Endothelial cell of umbilical vein (primary cell): Measurements from ENCODE around the gene CLIC2. TPM values are rescaled to one million over a fixed set of nuclear protein-coding genes. Genes with fewer than 3 reads are reported as not detected.
"Not testable (repeated sequence)": the region's sequence is repeated elsewhere in the genome, so short reads cannot be mapped to it uniquely, and the experiment has no call there.

Source experiments
- Bru-seq: library from RNA; stranded (reverse); fragments of 400-500 nt; gene quantifications from one replicate; lab custom pipeline; 2021; lab: Mats Ljungman, UMichigan
- BruChase-seq, 2 experiments: library from RNA; stranded (reverse); fragments of 400-500 nt; gene quantifications; one replicate each; lab custom pipeline; 2021; lab: Mats Ljungman, UMichigan
- BruUV-seq: library from RNA; stranded (reverse); fragments of 400-500 nt; replicated peaks from 2 replicates; lab custom pipeline; 2021; lab: Mats Ljungman, UMichigan
- CTCF ChIA-PET: fragments of 300-600, 350-600 bp; sonication (Branson Sonifier 250); formaldehyde crosslinking; loops from one replicate; lab custom pipeline; 2021; ENCODE audit warnings: antibody characterized with exemption, inconsistent platforms; lab: Charles Lee
- POLR2A ChIA-PET: fragments of 300-600, 350-600 bp; sonication (Branson Sonifier 250); formaldehyde crosslinking; loops from one replicate; lab custom pipeline; 2021; ENCODE audit warnings: antibody characterized with exemption, inconsistent platforms; lab: Charles Lee
- DNase-seq: peaks from one replicate; pipeline ENCODE4 v3.0.0-alpha.2; 2011; ENCODE audit warnings: low read depth, low spot score
- FAIRE-seq: peaks from 2 replicates; lab custom pipeline; 2011; peaks lifted over from hg19 to GRCh38; lab: Jason Lieb, UNC
- H2AFZ ChIP-seq: 2 replicates; pipeline ENCODE4 v1.6.0; 2012; ENCODE audit warnings: low read depth, low read length, control low read depth, inconsistent platforms
- H3K27ac ChIP-seq: 2 replicates; pipeline ENCODE4 v1.5.1; 2011; ENCODE audit warnings: low read depth, mild to moderate bottlenecking, control low read depth, low read length, moderate library complexity; ENCODE audit not compliant: insufficient read depth
- H3K27me3 ChIP-seq, 2 experiments: 2 replicates each; pipeline versions ENCODE4 v1.6.0 to v1.6.1; 2011; ENCODE audit warnings: low read length in 2 of 2, mixed read lengths in 1 of 2; ENCODE audit not compliant: control insufficient read depth in 2 of 2, insufficient read depth in 2 of 2
- H3K36me3 ChIP-seq, 2 experiments: 2 replicates in 1 of 2; 3 replicates in 1 of 2; pipeline ENCODE4 v1.5.1; 2011; ENCODE audit warnings: low read length in 2 of 2, mild to moderate bottlenecking in 1 of 2, moderate library complexity in 1 of 2; ENCODE audit not compliant: control insufficient read depth in 2 of 2, insufficient read depth in 2 of 2; ENCODE audit errors: extremely low read depth in 1 of 2
- H3K4me1 ChIP-seq: 3 replicates; pipeline ENCODE4 v1.5.1; 2011; ENCODE audit warnings: mild to moderate bottlenecking, low read length; ENCODE audit not compliant: control insufficient read depth, insufficient read depth; ENCODE audit errors: extremely low read depth
- H3K4me2 ChIP-seq: 2 replicates; pipeline ENCODE4 v1.6.1; 2011; ENCODE audit warnings: low read length, control low read depth, mixed read lengths; ENCODE audit not compliant: insufficient read depth
- H3K4me3 ChIP-seq, 3 experiments: fragments of 200-600 bp in 1 of 3; sonication (generic), shearing (Covaris generic) in 1 of 3; replicated peaks in 1 of 3; 2 replicates each; pipeline ENCODE4 v1.5.1; 2011 to 2016; ENCODE audit warnings: control low read depth in 3 of 3, low read length in 3 of 3, mild to moderate bottlenecking in 2 of 3, inconsistent platforms in 1 of 3, low read depth in 1 of 3, moderate library complexity in 1 of 3; ENCODE audit not compliant: insufficient read depth in 1 of 3
- H3K79me2 ChIP-seq: 2 replicates; pipeline ENCODE4 v1.6.0; 2012; ENCODE audit warnings: low read length, inconsistent platforms; ENCODE audit not compliant: control insufficient read depth, insufficient read depth
- H3K9ac ChIP-seq: replicated peaks from 2 replicates; pipeline ENCODE3; 2011; ENCODE audit warnings: low read length, control low read depth; ENCODE audit not compliant: insufficient read depth; ENCODE audit errors: extremely low read depth
- H3K9me1 ChIP-seq: replicated peaks from 3 replicates; pipeline ENCODE4 v1.6.0; 2011; ENCODE audit warnings: mild to moderate bottlenecking, low read length; ENCODE audit not compliant: control insufficient read depth, insufficient read depth; ENCODE audit errors: extremely low read depth
- H3K9me3 ChIP-seq: replicated peaks from 2 replicates; pipeline ENCODE4 v1.5.1; 2012; ENCODE audit warnings: low read length, inconsistent platforms; ENCODE audit not compliant: control insufficient read depth, insufficient read depth
- H4K20me1 ChIP-seq: replicated peaks from 2 replicates; pipeline ENCODE3; 2011; ENCODE audit warnings: mild to moderate bottlenecking, low read length; ENCODE audit not compliant: control insufficient read depth, insufficient read depth; ENCODE audit errors: extremely low read depth
- CTCF ChIP-seq, 2 donors: IDR thresholded peaks; 1 replicate in 1 of 2; 2 replicates in 1 of 2; pipeline ENCODE4 v1.5.1; 2011; ENCODE audit warnings: low read length in 2 of 2, mild to moderate bottlenecking in 2 of 2, moderate library complexity in 2 of 2, control low read depth in 1 of 2, inconsistent platforms in 1 of 2, low read depth in 1 of 2; ENCODE audit not compliant: insufficient read depth in 1 of 2; ENCODE audit errors: extremely low read depth in 1 of 2
- EZH2 ChIP-seq: IDR thresholded peaks from 2 replicates; pipeline ENCODE4 v1.6.1; 2012; ENCODE audit warnings: borderline replicate concordance, low read depth, mild to moderate bottlenecking, moderate library complexity, low read length, inconsistent platforms; ENCODE audit not compliant: severe bottlenecking
- FOS ChIP-seq: IDR thresholded peaks from 2 replicates; pipeline ENCODE4 v1.6.1; 2011; ENCODE audit warnings: mild to moderate bottlenecking, low read length, moderate library complexity, borderline replicate concordance; ENCODE audit not compliant: insufficient read depth
- GATA2 ChIP-seq: IDR thresholded peaks from 2 replicates; pipeline ENCODE4 v1.7.0; 2011; ENCODE audit warnings: low read depth, mild to moderate bottlenecking, moderate library complexity, mixed read lengths, low read length; ENCODE audit not compliant: insufficient read length, insufficient read depth
- JUN ChIP-seq: IDR thresholded peaks from 2 replicates; pipeline ENCODE4 v1.6.1; 2011; ENCODE audit warnings: borderline replicate concordance, low read depth; ENCODE audit not compliant: insufficient read length, insufficient read depth
- MAX ChIP-seq: IDR thresholded peaks from 2 replicates; pipeline ENCODE4 v1.6.1; 2011; ENCODE audit not compliant: insufficient read depth, insufficient read length
- MYC ChIP-seq: IDR thresholded peaks from one replicate; pipeline ENCODE4 v1.6.1; 2011; ENCODE audit warnings: mild to moderate bottlenecking, low read depth, low read length
- POLR2A ChIP-seq: IDR thresholded peaks from 2 replicates; pipeline ENCODE4 v1.6.1; 2012; ENCODE audit warnings: low read depth, mild to moderate bottlenecking, control low read depth, low read length
- POLR2AphosphoS5 ChIP-seq: IDR thresholded peaks from 2 replicates; pipeline ENCODE4 v1.6.1; 2012; ENCODE audit warnings: low read depth, mild to moderate bottlenecking, control low read depth, low read length, moderate library complexity; ENCODE audit not compliant: insufficient read depth
- dilution Hi-C: fragments of 300-500 bp; cut with MboI; formaldehyde crosslinking; loops from one replicate; pipeline ENCODE4 v1.15.0; 2019; ENCODE audit warnings: low sequenced_read_pairs; ENCODE audit not compliant: extremely low pct_ligation_motif_present
- intact Hi-C: fragments of 100-400 bp; cut with micrococcal nuclease; formaldehyde crosslinking; loops from one replicate; pipeline ENCODE4 v1.10.0; 2022
- long read RNA-seq: library from polyadenylated mRNA; stranded (forward); transcript quantifications from one replicate; pipeline ENCODE4 v2.0.0, GENCODE V29; 2021
- polyA minus RNA-seq, 3 experiments: library from RNA; depleted of rRNA, polyadenylated mRNA; stranded (reverse); fragments of >200 nt; gene quantifications; 1 replicate in 1 of 3; 2 replicates in 2 of 3; pipeline ENCODE4 v1.2.3, GENCODE V29; 2011
- polyA plus RNA-seq, 4 experiments: library from polyadenylated mRNA; depleted of rRNA in 3 of 4; stranded (reverse) in 3 of 4; unstranded in 1 of 4; fragments of >200 nt; gene quantifications; 2 replicates each; pipeline versions ENCODE4 v1.2.1 to v1.2.3, GENCODE V29; 2011 to 2012; ENCODE audit warnings: missing spikeins in 1 of 4
- total RNA-seq: library from RNA; stranded (reverse); gene quantifications from 2 replicates; pipeline ENCODE4 v1.2.3, GENCODE V29; 2021

Gene CLIC2
- 0.25 and 0.73 TPM in 2 replicates for total RNA-seq
- polyA plus RNA-seq: 0.11 and 0.23 TPM in 2 replicates
- polyA plus RNA-seq (2011; cell fraction: cytosol; rRNA removed): 0.23 and 0.55 TPM in 2 replicates
- 0.50 and 0.78 TPM in 2 replicates for polyA plus RNA-seq (2011; cell fraction: nucleus; rRNA removed)
- 0.15 TPM in 1 of 2 replicates, not detected in the other for polyA plus RNA-seq (2012)
- 0.87 and 1.1 TPM in 2 replicates for polyA minus RNA-seq
- polyA minus RNA-seq (2011; cell fraction: cytosol; rRNA and poly(A)+ RNA removed): not detected
- polyA minus RNA-seq (2011; cell fraction: nucleus; rRNA and poly(A)+ RNA removed): 0.24 TPM in 1 of 2 replicates, not detected in the other
- Bru-seq, nascent RNA: percentile 33 among the genes with signal in this experiment
- BruChase-seq, experiment 1, labeled RNA remaining after a 6-hour chase: percentile 29 among the genes with signal in this experiment
- BruChase-seq, experiment 2, labeled RNA remaining after a 2-hour chase: percentile 30 among the genes with signal in this experiment
- long read RNA-seq, partial matches to known transcripts: 0 of 1 reads
- long read RNA-seq, other reads (novel, unspliced or antisense): 0 of 1 reads

DNA sequence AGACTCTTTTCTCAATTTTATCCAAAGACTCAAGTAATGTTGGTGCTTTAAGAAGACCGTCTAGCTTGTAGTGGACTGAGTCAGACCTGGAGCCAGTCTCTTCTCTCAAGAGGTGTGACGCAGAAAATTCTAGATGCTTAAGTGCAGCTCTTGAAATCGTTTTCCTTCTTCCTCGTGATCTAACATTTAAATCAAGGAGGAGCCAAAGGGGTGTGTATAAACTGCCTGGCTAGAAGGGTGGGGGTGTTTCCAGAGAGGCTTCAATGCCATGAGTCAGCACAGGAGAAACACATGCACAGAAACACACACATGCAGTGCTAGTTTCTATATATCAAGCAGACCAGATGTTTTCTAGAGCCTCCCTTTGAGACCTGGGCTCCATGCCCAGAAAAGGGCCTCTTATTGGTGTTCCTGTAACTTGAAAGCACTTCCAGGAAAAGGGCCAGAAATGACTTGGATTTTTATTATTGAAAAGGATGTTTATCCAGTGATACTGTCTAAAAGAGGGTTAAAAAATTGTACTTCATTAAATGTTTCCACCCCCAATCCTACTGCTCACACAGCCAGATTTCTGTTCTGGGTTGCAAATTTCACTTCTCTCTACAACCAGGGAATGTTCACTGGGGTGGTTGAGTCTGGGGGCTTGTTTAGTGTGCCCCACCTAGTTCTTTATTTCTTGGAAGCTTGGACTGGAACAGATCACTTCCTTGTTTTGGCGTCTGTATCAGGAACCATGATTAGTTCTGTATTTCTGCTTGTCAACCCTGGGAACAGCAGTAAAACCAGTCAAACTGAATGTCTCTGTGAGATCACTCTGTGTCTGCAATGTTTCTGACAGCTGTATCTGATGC, at the start of gene CLIC2:
Gene CLIC2 (minus strand): TSS at position 129 of the 851 bp plus-strand sequence. CDS start 187 bp downstream, outside the sequence.
- Histone ChIP-seq H4K20me1 (no peaks in the 10 kb centered on the region), H3K4me2 (no peak within 1 kb of the TSS), H3K9ac (no peak within 1 kb of the TSS), H3K4me1 (no peaks in the 10 kb centered on the region), H3K27ac (no peak within 1 kb of the TSS), H3K9me3 (no peaks in the 10 kb centered on the region), H2AFZ (peak within 1 kb of the TSS; percentile 16), H3K79me2 (no peaks in the 10 kb centered on the region), H3K27me3 (no peaks in the 10 kb centered on the region), H3K9me1 (no peaks in the 10 kb centered on the region), H3K4me3 (no peak within 1 kb of the TSS), H3K36me3 (no peaks in the 10 kb centered on the region)
- FAIRE-seq (no peak), DNase-seq (peak; percentile 65)
- dilution Hi-C loops (no loop called here), intact Hi-C loops (no loop called here)
- ChIA-PET POLR2A (no interaction called here), CTCF (no interaction called here)
- BruUV-seq: no TSS peak
- TF ChIP-seq FOS: no peak
- TF ChIP-seq GATA2: no peak
- no peak for TF ChIP-seq MAX
- TF ChIP-seq CTCF (IDR thresholded peaks at IDR 0.05; ENCODE audit: extremely low read depth in 1 of 2, insufficient read depth in 1 of 2, low read depth in 1 of 2, low read length in 2 of 2): no peak
- no peak for TF ChIP-seq EZH2
- no peak for TF ChIP-seq MYC
- TF ChIP-seq JUN: no peak
- TF ChIP-seq POLR2A: no peak
- TF ChIP-seq POLR2AphosphoS5: no peak

- H4K20me1 ChIP-seq, H3K36me3 ChIP-seq, H3K4me2 ChIP-seq, dilution Hi-C loops, H3K9me3 ChIP-seq, H3K27me3 ChIP-seq, H3K4me1 ChIP-seq, BruUV-seq, intact Hi-C loops, H3K79me2 ChIP-seq, H3K9ac ChIP-seq, H3K27ac ChIP-seq, H3K4me3 ChIP-seq, H3K9me1 ChIP-seq, H2AFZ ChIP-seq, DNase-seq, FAIRE-seq, CTCF ChIA-PET, POLR2A ChIA-PET: not testable (repeated sequence)
Observed at GRCh38 chrX:155382529-155382967, 48.1 kb upstream of the CLIC2 start.
